MM.1S (cell line): Measurements from ENCODE around the gene RPTOR.

Experiments
- DNase-seq: peaks from one replicate; pipeline ENCODE4 v3.0.0-alpha.2; 2015
- H2AFZ ChIP-seq: fragments of 300-600 bp; sonication (generic); 2 replicates; pipeline ENCODE4 v1.6.0; 2016; ENCODE audit warnings: antibody characterized with exemption, low read length
- H3F3A ChIP-seq: fragments of 300-600 bp; sonication (generic); 2 replicates; pipeline ENCODE4 v1.6.1; 2016; ENCODE audit warnings: mild to moderate bottlenecking, antibody characterized with exemption, low read length, moderate library complexity, mixed read lengths; ENCODE audit not compliant: insufficient read depth
- H3K27ac ChIP-seq: fragments of 300-600 bp; sonication (generic); 2 replicates; pipeline ENCODE4 v1.5.1; 2016; ENCODE audit warnings: mild to moderate bottlenecking, low read length
- H3K27me3 ChIP-seq: fragments of 300-600 bp; sonication (generic); replicated peaks from 2 replicates; pipeline ENCODE4 v1.6.0; 2016; ENCODE audit warnings: low read length; ENCODE audit not compliant: insufficient read depth
- H3K36me3 ChIP-seq: fragments of 300-600 bp; sonication (generic); replicated peaks from 2 replicates; pipeline ENCODE4 v1.6.1; 2016; ENCODE audit warnings: mild to moderate bottlenecking, low read length, mixed read lengths; ENCODE audit not compliant: insufficient read depth
- H3K4me1 ChIP-seq: fragments of 300-600 bp; sonication (generic); 2 replicates; pipeline ENCODE4 v1.6.1; 2016; ENCODE audit warnings: low read length, mixed read lengths
- H3K4me2 ChIP-seq: fragments of 300-600 bp; sonication (generic); 2 replicates; pipeline ENCODE4 v1.6.0; 2016; ENCODE audit warnings: low read depth, low read length
- H3K4me3 ChIP-seq: fragments of 300-600 bp; sonication (generic); 2 replicates; pipeline ENCODE4 v1.5.1; 2016; ENCODE audit warnings: low read length, mixed read lengths
- H3K79me2 ChIP-seq: fragments of 300-600 bp; sonication (generic); 2 replicates; pipeline ENCODE4 v1.6.1; 2016; ENCODE audit warnings: mixed run types, low read length, mixed read lengths
- H3K9ac ChIP-seq: fragments of 300-600 bp; sonication (generic); 2 replicates; pipeline ENCODE4 v1.6.1; 2016; ENCODE audit warnings: low read length, mixed read lengths
- H3K9me2 ChIP-seq: fragments of 300-600 bp; sonication (generic); replicated peaks from 2 replicates; pipeline ENCODE4 v1.6.1; 2016; ENCODE audit warnings: mild to moderate bottlenecking, low read length, mixed read lengths; ENCODE audit not compliant: insufficient read depth
- H3K9me3 ChIP-seq: fragments of 300-600 bp; sonication (generic); replicated peaks from 2 replicates; pipeline ENCODE4 v1.6.1; 2016; ENCODE audit warnings: mild to moderate bottlenecking, low read length, mixed read lengths; ENCODE audit not compliant: insufficient read depth
- H4K20me1 ChIP-seq: fragments of 300-600 bp; sonication (generic); 2 replicates; pipeline ENCODE4 v1.6.1; 2016; ENCODE audit warnings: mild to moderate bottlenecking, low read length, moderate library complexity, mixed read lengths; ENCODE audit not compliant: insufficient read depth
- EZH2 ChIP-seq: fragments of 300-600 bp; sonication (generic); optimal IDR thresholded peaks from 2 replicates; pipeline ENCODE3; 2017; ENCODE audit warnings: low read depth, mild to moderate bottlenecking, antibody characterized with exemption, low read length, mixed read lengths
- EZH2phosphoT487 ChIP-seq: fragments of 300-600 bp; sonication (generic); IDR thresholded peaks from 2 replicates; pipeline ENCODE4 v1.6.1; 2018; ENCODE audit warnings: antibody characterized with exemption, low read length
- TF ChIP-seq, protein P1 (sequence below): fragments of 300-600 bp; sonication (generic); IDR thresholded peaks from 2 replicates; pipeline ENCODE4 v1.5.1; 2016; ENCODE audit warnings: antibody characterized with exemption, low read length, mixed read lengths

Gene RPTOR

DNA sequence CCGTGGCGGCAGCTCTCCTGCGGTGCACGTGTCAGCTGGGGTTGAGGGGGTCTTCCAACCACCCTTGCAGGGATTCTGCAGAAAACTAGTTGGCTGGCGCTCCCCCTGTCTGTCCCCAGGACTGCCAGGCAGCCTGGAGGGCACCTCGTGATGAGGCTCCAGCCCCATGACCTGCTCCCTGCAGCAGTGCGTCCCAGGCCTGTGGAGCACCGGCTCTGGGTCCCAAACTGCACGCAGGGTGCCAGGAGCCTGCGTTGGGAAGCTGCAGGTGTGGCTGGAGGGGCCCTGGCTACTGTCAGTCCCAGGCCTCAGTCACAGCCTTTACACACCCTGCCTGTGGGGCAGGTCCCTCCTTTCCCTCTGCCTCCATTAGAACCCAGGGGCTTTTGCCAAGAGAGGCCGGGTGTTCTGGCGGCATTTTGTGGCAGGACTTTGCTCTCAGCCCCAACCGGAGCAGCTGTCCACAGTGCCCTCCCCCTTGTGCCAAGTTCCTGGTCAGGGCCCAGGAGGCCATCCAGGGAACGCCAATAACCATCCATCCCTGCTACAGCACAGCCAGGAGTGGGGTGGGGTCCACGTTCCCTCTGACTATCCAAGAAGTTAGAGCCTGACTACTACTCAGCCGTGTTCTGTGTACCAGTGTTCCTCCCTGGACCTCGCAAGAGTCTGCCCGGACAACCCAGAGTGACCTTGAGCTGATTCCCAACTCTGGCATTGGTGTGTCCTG, 456.2 kb downstream of the RPTOR start:
- H3K9me2 ChIP-seq: no peaks in the 10 kb centered on the region
- H2AFZ ChIP-seq: no peak overlapping the region
- no peaks in the 10 kb centered on the region for H3K9me3 ChIP-seq
- peaks cover 15% of the 10 kb centered on the region for H3K27me3 ChIP-seq
- no peaks in the 10 kb centered on the region; the same call in 1 of the 2 replicates for H3K36me3 ChIP-seq
- H3K4me1 ChIP-seq: no peaks in the 10 kb centered on the region
- no peak overlapping the region for H3K4me2 ChIP-seq
- H4K20me1 ChIP-seq: no peaks in the 10 kb centered on the region
- TF ChIP-seq, protein P1, sequence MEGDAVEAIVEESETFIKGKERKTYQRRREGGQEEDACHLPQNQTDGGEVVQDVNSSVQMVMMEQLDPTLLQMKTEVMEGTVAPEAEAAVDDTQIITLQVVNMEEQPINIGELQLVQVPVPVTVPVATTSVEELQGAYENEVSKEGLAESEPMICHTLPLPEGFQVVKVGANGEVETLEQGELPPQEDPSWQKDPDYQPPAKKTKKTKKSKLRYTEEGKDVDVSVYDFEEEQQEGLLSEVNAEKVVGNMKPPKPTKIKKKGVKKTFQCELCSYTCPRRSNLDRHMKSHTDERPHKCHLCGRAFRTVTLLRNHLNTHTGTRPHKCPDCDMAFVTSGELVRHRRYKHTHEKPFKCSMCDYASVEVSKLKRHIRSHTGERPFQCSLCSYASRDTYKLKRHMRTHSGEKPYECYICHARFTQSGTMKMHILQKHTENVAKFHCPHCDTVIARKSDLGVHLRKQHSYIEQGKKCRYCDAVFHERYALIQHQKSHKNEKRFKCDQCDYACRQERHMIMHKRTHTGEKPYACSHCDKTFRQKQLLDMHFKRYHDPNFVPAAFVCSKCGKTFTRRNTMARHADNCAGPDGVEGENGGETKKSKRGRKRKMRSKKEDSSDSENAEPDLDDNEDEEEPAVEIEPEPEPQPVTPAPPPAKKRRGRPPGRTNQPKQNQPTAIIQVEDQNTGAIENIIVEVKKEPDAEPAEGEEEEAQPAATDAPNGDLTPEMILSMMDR: no peak
- TF ChIP-seq EZH2phosphoT487 (no peak), EZH2 (no peak)
- no peaks in the 10 kb centered on the region for H3K79me2 ChIP-seq
- no peak overlapping the region for H3K27ac ChIP-seq
- no peak overlapping the region for H3K4me3 ChIP-seq
- no peak overlapping the region for H3K9ac ChIP-seq
- H3F3A ChIP-seq: no peaks in the 10 kb centered on the region; the same call in 1 of the 2 replicates
- DNase-seq: no peak

DNA sequence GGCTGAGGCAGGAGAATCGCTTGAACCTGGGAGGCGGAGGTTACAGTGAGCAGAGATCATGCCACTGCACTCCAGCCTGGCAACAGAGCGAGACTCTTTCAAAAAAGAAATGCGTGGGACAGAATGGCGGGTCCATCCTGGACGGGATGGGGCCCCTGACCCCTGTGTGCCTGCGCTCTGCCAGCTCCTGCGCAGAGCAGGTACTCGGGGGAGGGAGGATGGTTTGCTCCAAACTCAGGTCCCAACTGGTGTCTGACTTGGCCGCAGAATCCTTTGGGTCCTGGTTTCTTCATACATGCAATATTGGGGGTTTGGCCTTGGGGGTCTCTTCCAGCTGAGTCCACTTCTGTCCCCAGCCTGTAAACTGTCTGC, 457.4 kb downstream of the RPTOR start:
- H3K27ac ChIP-seq: no peak overlapping the region
- no peaks in the 10 kb centered on the region for H3K4me1 ChIP-seq
- H3K9me2 ChIP-seq: no peaks in the 10 kb centered on the region
- no peak overlapping the region for H3K4me2 ChIP-seq
- DNase-seq: no peak
- H2AFZ ChIP-seq: no peak overlapping the region
- H4K20me1 ChIP-seq: no peaks in the 10 kb centered on the region
- peaks cover 21% of the 10 kb centered on the region for H3K27me3 ChIP-seq
- H3K36me3 ChIP-seq: no peaks in the 10 kb centered on the region
- H3K4me3 ChIP-seq: no peak overlapping the region
- H3K9ac ChIP-seq: no peak overlapping the region
- no peaks in the 10 kb centered on the region for H3K79me2 ChIP-seq
- no peaks in the 10 kb centered on the region for H3K9me3 ChIP-seq
- H3F3A ChIP-seq: no peaks in the 10 kb centered on the region; the same call in 1 of the 2 replicates
- TF ChIP-seq EZH2 (no peak), EZH2phosphoT487 (no peak)
- TF ChIP-seq, protein P1: no peak

GRCh38 chr17:81002409-81003361, 458.0 kb downstream of the RPTOR start:
- DNase-seq: no peak
- H3K4me1 ChIP-seq: no peaks in the 10 kb centered on the region
- H3F3A ChIP-seq: no peaks in the 10 kb centered on the region; the same call in 1 of the 2 replicates
- no peak overlapping the region for H3K9ac ChIP-seq
- no peaks in the 10 kb centered on the region for H3K36me3 ChIP-seq
- H4K20me1 ChIP-seq: no peaks in the 10 kb centered on the region
- H3K9me2 ChIP-seq: no peaks in the 10 kb centered on the region
- H3K4me3 ChIP-seq: no peak overlapping the region
- H3K27me3 ChIP-seq: peaks cover 21% of the 10 kb centered on the region
- H3K4me2 ChIP-seq: no peak overlapping the region
- TF ChIP-seq EZH2phosphoT487 (no peak), EZH2 (no peak)
- TF ChIP-seq, protein P1: no peak
- H3K27ac ChIP-seq: no peak overlapping the region
- no peaks in the 10 kb centered on the region for H3K9me3 ChIP-seq
- H3K79me2 ChIP-seq: no peaks in the 10 kb centered on the region
- no peak overlapping the region for H2AFZ ChIP-seq
